Stomach smooth muscle (tissue), 2 donors: Measurements from ENCODE around the gene CGNL1.

Experiments
- H3K27ac ChIP-seq: one replicate; pipeline ENCODE4 v1.7.0; 2013; ENCODE audit warnings: mild to moderate bottlenecking, low read length, inconsistent platforms
- H3K27me3 ChIP-seq, 2 donors: one replicate each; pipeline ENCODE4 v1.7.0; 2013; ENCODE audit warnings: low read length in 2 of 2; ENCODE audit not compliant: insufficient read depth in 2 of 2, control insufficient read depth in 1 of 2
- H3K36me3 ChIP-seq, 2 donors: one replicate each; pipeline ENCODE4 v1.7.0; 2013; ENCODE audit warnings: low read length in 2 of 2; ENCODE audit not compliant: control insufficient read depth in 2 of 2, insufficient read depth in 2 of 2
- H3K4me1 ChIP-seq: one replicate; pipeline ENCODE4 v1.7.0; 2013; ENCODE audit warnings: low read length; ENCODE audit not compliant: control insufficient read depth, insufficient read depth
- H3K4me3 ChIP-seq, 2 donors: one replicate each; pipeline ENCODE4 v1.7.0; 2013; ENCODE audit warnings: low read length in 2 of 2
- H3K9ac ChIP-seq, 2 donors: one replicate each; pipeline ENCODE4 v1.7.0; 2013; ENCODE audit warnings: low read length in 2 of 2, mild to moderate bottlenecking in 1 of 2
- H3K9me3 ChIP-seq, 2 donors: one replicate each; pipeline ENCODE4 v1.7.0; 2013; ENCODE audit warnings: low read length in 2 of 2; ENCODE audit not compliant: control insufficient read depth in 2 of 2
- donor health status: healthy.
- donor health status: Pancreatic carcinoma.

CGNL1 gene

GRCh38 chr15:57403566-57404325 lies 27.4 kb downstream of the CGNL1 start:
- Histone ChIP-seq H3K4me3 (no peak overlapping the region), H3K27ac (no peak overlapping the region), H3K9me3 (no peaks in the 10 kb centered on the region), H3K4me1 (peaks cover 14% of the 10 kb centered on the region), H3K36me3 (no peaks in the 10 kb centered on the region), H3K27me3 (peaks cover 0 to 4% of the 10 kb centered on the region in 2 donors), H3K9ac (no peak overlapping the region)

GRCh38 chr15:57405133-57405532 lies 28.8 kb downstream of the CGNL1 start:
- H3K27me3 ChIP-seq: peaks cover 0 to 3% of the 10 kb centered on the region in 2 donors
- no peaks in the 10 kb centered on the region for H3K9me3 ChIP-seq
- H3K4me3 ChIP-seq: no peak overlapping the region
- no peak overlapping the region for H3K9ac ChIP-seq
- no peaks in the 10 kb centered on the region for H3K36me3 ChIP-seq
- no peak overlapping the region for H3K27ac ChIP-seq
- H3K4me1 ChIP-seq: peaks cover 14% of the 10 kb centered on the region

GRCh38 chr15:57406062-57406772 lies 29.9 kb downstream of the CGNL1 start:
- H3K27ac ChIP-seq: no peak overlapping the region
- no peaks in the 10 kb centered on the region for H3K27me3 ChIP-seq
- no peaks in the 10 kb centered on the region for H3K9me3 ChIP-seq
- H3K4me3 ChIP-seq: no peak overlapping the region
- H3K4me1 ChIP-seq: peaks cover 14% of the 10 kb centered on the region
- no peak overlapping the region for H3K9ac ChIP-seq
- H3K36me3 ChIP-seq: no peaks in the 10 kb centered on the region

GRCh38 chr15:57410373-57410772 lies 34.1 kb downstream of the CGNL1 start:
- Histone ChIP-seq H3K9me3 (no peaks in the 10 kb centered on the region), H3K4me1 (peaks cover 6% of the 10 kb centered on the region), H3K27me3 (no peaks in the 10 kb centered on the region), H3K27ac (no peak overlapping the region), H3K9ac (no peak overlapping the region), H3K4me3 (no peak overlapping the region), H3K36me3 (no peaks in the 10 kb centered on the region)

GRCh38 chr15:57411945-57412768 lies 35.9 kb downstream of the CGNL1 start:
- H3K27ac ChIP-seq: no peak overlapping the region
- no peak overlapping the region for H3K4me3 ChIP-seq
- H3K27me3 ChIP-seq: no peaks in the 10 kb centered on the region

GRCh38 chr15:57415602-57416001 lies 39.3 kb downstream of the CGNL1 start:
- Histone ChIP-seq H3K4me1 (no peaks in the 10 kb centered on the region), H3K27me3 (no peaks in the 10 kb centered on the region), H3K36me3 (no peaks in the 10 kb centered on the region), H3K4me3 (no peak overlapping the region), H3K9ac (no peak overlapping the region), H3K9me3 (no peaks in the 10 kb centered on the region), H3K27ac (no peak overlapping the region)

More at GRCh38 chr15:57411945-57412768, 35.9 kb downstream of the CGNL1 start:
- H3K36me3 ChIP-seq: no peaks in the 10 kb centered on the region
- H3K9ac ChIP-seq: no peak overlapping the region
- H3K4me1 ChIP-seq: no peaks in the 10 kb centered on the region
- H3K9me3 ChIP-seq: no peaks in the 10 kb centered on the region

- H3K9ac ChIP-seq: no peak overlapping the region
- no peak overlapping the region for H3K4me3 ChIP-seq
- no peaks in the 10 kb centered on the region for H3K4me1 ChIP-seq
- no peaks in the 10 kb centered on the region for H3K27me3 ChIP-seq
- no peaks in the 10 kb centered on the region for H3K9me3 ChIP-seq
- H3K27ac ChIP-seq: no peak overlapping the region
- H3K36me3 ChIP-seq: no peaks in the 10 kb centered on the region
Measured at GRCh38 chr15:57418635-57419034, 42.3 kb downstream of the CGNL1 start.

- no peaks in the 10 kb centered on the region for H3K27me3 ChIP-seq
- no peaks in the 10 kb centered on the region for H3K4me1 ChIP-seq
- H3K27ac ChIP-seq: no peak overlapping the region
- H3K4me3 ChIP-seq: no peak overlapping the region
- H3K36me3 ChIP-seq: no peaks in the 10 kb centered on the region
- no peak overlapping the region for H3K9ac ChIP-seq
- no peaks in the 10 kb centered on the region for H3K9me3 ChIP-seq
Measured at GRCh38 chr15:57419335-57419734, 43.0 kb downstream of the CGNL1 start.

- no peak overlapping the region for H3K9ac ChIP-seq
Measured at GRCh38 chr15:57421110-57421509, 44.8 kb downstream of the CGNL1 start.

GRCh38 chr15:57421551-57421950 lies 45.2 kb downstream of the CGNL1 start:
- H3K27ac ChIP-seq: no peak overlapping the region
- H3K4me3 ChIP-seq: no peak overlapping the region
- H3K9ac ChIP-seq: no peak overlapping the region
- no peaks in the 10 kb centered on the region for H3K36me3 ChIP-seq
- no peaks in the 10 kb centered on the region for H3K9me3 ChIP-seq
- no peaks in the 10 kb centered on the region for H3K4me1 ChIP-seq
- no peaks in the 10 kb centered on the region for H3K27me3 ChIP-seq

More at GRCh38 chr15:57421110-57421509, 44.8 kb downstream of the CGNL1 start:
- H3K36me3 ChIP-seq: no peaks in the 10 kb centered on the region
- no peak overlapping the region for H3K4me3 ChIP-seq
- H3K4me1 ChIP-seq: no peaks in the 10 kb centered on the region
- no peak overlapping the region for H3K27ac ChIP-seq
- no peaks in the 10 kb centered on the region for H3K9me3 ChIP-seq
- no peaks in the 10 kb centered on the region for H3K27me3 ChIP-seq
